NCI-H345 treated with DMSO at 0.1 percent for 48 hours (cell line): Measurements from ENCODE around the gene CD302.
"Not testable (repeated sequence)": the region's sequence is repeated elsewhere in the genome, so short reads cannot be mapped to it uniquely, and the experiment has no call there.

Experiments
- DNase-seq: peaks from one replicate; lab custom pipeline; 2025; ENCODE audit not compliant: unreplicated experiment; lab: John Stamatoyannopoulos, UW

CD302 gene

GRCh38 chr2:159797543-159798375 is at the start of gene CD302:
Gene CD302, minus strand, starts transcription at chr2:159798208. Its CDS starts 10 bp downstream, at chr2:159798198.
- DNase-seq, result no peak

GRCh38 chr2:159846564-159846963 is 48.6 kb upstream of the CD302 start:
- no peak for DNase-seq

GRCh38 chr2:159840616-159841015 is 42.6 kb upstream of the CD302 start:
- DNase-seq, result no peak

GRCh38 chr2:159832858-159833257 is 34.9 kb upstream of the CD302 start:
- DNase-seq, result no peak

GRCh38 chr2:159832026-159832425 is 34.0 kb upstream of the CD302 start:
- DNase-seq, result no peak

- no peak for DNase-seq
Observed at GRCh38 chr2:159829376-159829775, 31.4 kb upstream of the CD302 start.

GRCh38 chr2:159828738-159829137 is 30.7 kb upstream of the CD302 start:
- DNase-seq, result no peak

- DNase-seq, result not testable (repeated sequence)
Observed at GRCh38 chr2:159822478-159822833, 24.4 kb upstream of the CD302 start.

- DNase-seq, result not testable (repeated sequence)
Observed at GRCh38 chr2:159821775-159822477, 23.9 kb upstream of the CD302 start.

GRCh38 chr2:159818940-159819339 is 20.9 kb upstream of the CD302 start:
- DNase-seq, result no peak

- no peak for DNase-seq
Observed at GRCh38 chr2:159817283-159817682, 19.3 kb upstream of the CD302 start.

- no peak for DNase-seq
Observed at GRCh38 chr2:159811232-159811631, 13.2 kb upstream of the CD302 start.

GRCh38 chr2:159808032-159808425 is 10.0 kb upstream of the CD302 start:
- no peak for DNase-seq

- peak; percentile 11 for DNase-seq
Observed at GRCh38 chr2:159807183-159808031, 9.4 kb upstream of the CD302 start.

GRCh38 chr2:159804941-159805340 is 6.9 kb upstream of the CD302 start:
- no peak for DNase-seq

- no peak for DNase-seq
Observed at GRCh38 chr2:159803235-159803962, 5.4 kb upstream of the CD302 start.

GRCh38 chr2:159802673-159803072 is 4.7 kb upstream of the CD302 start:
- DNase-seq, result no peak

GRCh38 chr2:159799833-159800232 is 1.8 kb upstream of the CD302 start:
- no peak for DNase-seq

- no peak for DNase-seq
Observed at GRCh38 chr2:159798376-159798725, 343 bp upstream of the CD302 start.

- DNase-seq, result no peak
Observed at GRCh38 chr2:159797225-159797542, 824 bp downstream of the CD302 start.
